Type B pancreatic cell (in vitro differentiated cells): ENCODE results near the gene NSUN2. TPM values are rescaled to one million over a fixed set of nuclear protein-coding genes. Genes with fewer than 3 reads are reported as not detected.

Source experiments
- DNase-seq: peaks from one replicate; pipeline ENCODE4 v3.0.0; 2021; ENCODE audit warnings: mixed read lengths; ENCODE audit not compliant: unreplicated experiment; ENCODE audit errors: extremely low spot score
- H3K27ac Mint-ChIP-seq: 2 replicates; pipeline ENCODE4 v1.8.0; 2021; ENCODE audit warnings: mild to moderate bottlenecking, mixed read lengths
- H3K27me3 Mint-ChIP-seq: 2 replicates; pipeline ENCODE4 v1.8.0; 2021; ENCODE audit warnings: mixed read lengths
- H3K36me3 Mint-ChIP-seq: 2 replicates; pipeline ENCODE4 v1.8.0; 2021; ENCODE audit warnings: mixed read lengths
- H3K4me1 Mint-ChIP-seq: one replicate; pipeline ENCODE4 v1.8.0; 2021; ENCODE audit warnings: mixed read lengths; ENCODE audit not compliant: unreplicated experiment
- H3K4me3 Mint-ChIP-seq: 2 replicates; pipeline ENCODE4 v1.8.0; 2021; ENCODE audit warnings: mild to moderate bottlenecking, mixed read lengths
- H3K9me3 Mint-ChIP-seq: 2 replicates; pipeline ENCODE4 v1.8.0; 2021; ENCODE audit warnings: mixed read lengths
- total RNA-seq: library from RNA; stranded (reverse); gene quantifications from 2 replicates; pipeline ENCODE4 v1.2.1, GENCODE V29; 2021; ENCODE audit warnings: low replicate concordance
- TF ChIP-seq, protein P1 (sequence below): fragments of 200-600 bp; sonication (generic); conservative IDR thresholded peaks from 2 replicates; pipeline ENCODE4 v1.5.0; 2021; ENCODE audit warnings: antibody characterized with exemption, mild to moderate bottlenecking

NSUN2 gene
- total RNA-seq, 1 donor from 2014 or later: 59.8 TPM

DNA sequence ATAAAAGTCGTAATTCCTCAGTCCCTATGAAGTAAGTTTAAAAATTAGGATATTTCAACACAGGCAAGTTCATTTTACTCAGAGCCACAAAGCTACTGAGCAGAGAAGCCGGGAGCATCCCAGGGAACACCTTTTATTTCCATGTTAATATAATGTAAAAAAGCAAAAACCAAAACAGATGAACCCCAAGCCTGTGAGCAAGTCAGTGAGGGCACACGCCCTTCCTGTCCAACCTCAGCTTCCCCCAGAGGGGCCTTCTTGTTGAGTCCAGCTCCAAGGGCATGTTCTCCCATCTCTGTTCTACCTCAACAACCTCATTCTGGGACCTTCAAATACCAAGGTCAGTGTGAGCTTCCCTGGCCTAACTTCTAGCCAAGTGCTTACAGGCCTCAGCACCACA, 24.8 kb downstream of the NSUN2 start:
- Mint-ChIP-seq H3K4me3 (no peak overlapping the region), H3K9me3 (no peaks in the 10 kb centered on the region), H3K36me3 (peaks cover 13% of the 10 kb centered on the region), H3K27me3 (no peaks in the 10 kb centered on the region), H3K4me1 (no peaks in the 10 kb centered on the region), H3K27ac (no peak overlapping the region)
- TF ChIP-seq, protein P1, sequence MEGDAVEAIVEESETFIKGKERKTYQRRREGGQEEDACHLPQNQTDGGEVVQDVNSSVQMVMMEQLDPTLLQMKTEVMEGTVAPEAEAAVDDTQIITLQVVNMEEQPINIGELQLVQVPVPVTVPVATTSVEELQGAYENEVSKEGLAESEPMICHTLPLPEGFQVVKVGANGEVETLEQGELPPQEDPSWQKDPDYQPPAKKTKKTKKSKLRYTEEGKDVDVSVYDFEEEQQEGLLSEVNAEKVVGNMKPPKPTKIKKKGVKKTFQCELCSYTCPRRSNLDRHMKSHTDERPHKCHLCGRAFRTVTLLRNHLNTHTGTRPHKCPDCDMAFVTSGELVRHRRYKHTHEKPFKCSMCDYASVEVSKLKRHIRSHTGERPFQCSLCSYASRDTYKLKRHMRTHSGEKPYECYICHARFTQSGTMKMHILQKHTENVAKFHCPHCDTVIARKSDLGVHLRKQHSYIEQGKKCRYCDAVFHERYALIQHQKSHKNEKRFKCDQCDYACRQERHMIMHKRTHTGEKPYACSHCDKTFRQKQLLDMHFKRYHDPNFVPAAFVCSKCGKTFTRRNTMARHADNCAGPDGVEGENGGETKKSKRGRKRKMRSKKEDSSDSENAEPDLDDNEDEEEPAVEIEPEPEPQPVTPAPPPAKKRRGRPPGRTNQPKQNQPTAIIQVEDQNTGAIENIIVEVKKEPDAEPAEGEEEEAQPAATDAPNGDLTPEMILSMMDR: no peak
- DNase-seq: no peak

DNA sequence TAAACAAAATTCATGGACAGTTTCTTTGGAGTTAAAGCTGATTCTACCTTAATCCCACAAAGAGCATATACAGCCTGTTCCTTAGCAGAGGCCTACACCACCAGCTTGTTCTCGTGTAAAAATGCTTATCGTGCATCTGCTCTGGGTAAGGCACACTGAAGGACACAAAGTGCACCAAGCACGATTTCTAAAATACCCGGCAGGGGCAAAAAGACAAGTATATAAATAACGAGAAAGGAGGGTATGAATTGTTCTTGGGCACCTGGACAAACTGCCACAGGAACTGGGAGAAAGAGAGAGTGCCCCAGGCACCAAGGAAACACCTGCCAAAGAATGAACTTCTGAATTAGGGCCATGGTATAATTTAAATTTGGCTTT, 25.3 kb downstream of the NSUN2 start:
- H3K36me3 Mint-ChIP-seq: peaks cover 10% of the 10 kb centered on the region
- TF ChIP-seq, protein P1: no peak
- no peak overlapping the region for H3K4me3 Mint-ChIP-seq
- H3K4me1 Mint-ChIP-seq: no peaks in the 10 kb centered on the region
- no peak overlapping the region for H3K27ac Mint-ChIP-seq
- no peaks in the 10 kb centered on the region for H3K9me3 Mint-ChIP-seq
- H3K27me3 Mint-ChIP-seq: no peaks in the 10 kb centered on the region
- no peak for DNase-seq

DNA sequence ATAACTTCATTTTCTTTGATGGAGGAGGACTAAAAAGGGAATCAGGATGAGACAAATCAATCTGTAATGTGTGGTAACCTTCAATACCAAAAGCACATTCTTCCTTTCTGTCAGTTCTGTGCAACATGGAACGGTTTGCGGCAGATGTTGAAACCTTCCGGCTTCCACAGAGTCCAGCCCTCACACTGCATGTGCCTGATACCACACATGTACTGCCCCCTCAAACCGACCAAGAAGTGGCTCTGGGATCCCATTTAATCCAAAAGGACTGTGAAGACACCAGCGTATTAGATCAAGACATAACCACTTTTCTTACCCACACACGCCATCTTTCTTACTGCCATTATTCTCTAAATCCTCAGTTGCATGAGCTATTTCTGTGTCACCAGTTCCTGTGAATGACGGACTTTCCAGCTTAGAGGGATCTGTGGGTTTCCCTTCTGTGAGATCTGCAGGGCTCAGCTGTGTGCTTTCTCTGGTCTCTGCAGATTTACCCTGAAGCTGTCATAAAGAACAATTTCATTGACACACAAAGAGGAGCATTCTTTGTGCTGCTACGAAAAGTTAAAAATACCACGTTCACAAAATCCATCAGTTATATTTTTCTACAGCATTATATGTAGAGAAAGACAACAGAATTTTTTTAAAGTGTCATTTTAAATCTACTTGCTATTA, 25.8 kb downstream of the NSUN2 start:
- TF ChIP-seq, protein P1: no peak
- peaks cover 13% of the 10 kb centered on the region for H3K36me3 Mint-ChIP-seq
- H3K27me3 Mint-ChIP-seq: no peaks in the 10 kb centered on the region
- no peak for DNase-seq
- H3K4me3 Mint-ChIP-seq: no peak overlapping the region
- H3K9me3 Mint-ChIP-seq: no peaks in the 10 kb centered on the region
- no peak overlapping the region for H3K27ac Mint-ChIP-seq
- no peaks in the 10 kb centered on the region for H3K4me1 Mint-ChIP-seq

DNA sequence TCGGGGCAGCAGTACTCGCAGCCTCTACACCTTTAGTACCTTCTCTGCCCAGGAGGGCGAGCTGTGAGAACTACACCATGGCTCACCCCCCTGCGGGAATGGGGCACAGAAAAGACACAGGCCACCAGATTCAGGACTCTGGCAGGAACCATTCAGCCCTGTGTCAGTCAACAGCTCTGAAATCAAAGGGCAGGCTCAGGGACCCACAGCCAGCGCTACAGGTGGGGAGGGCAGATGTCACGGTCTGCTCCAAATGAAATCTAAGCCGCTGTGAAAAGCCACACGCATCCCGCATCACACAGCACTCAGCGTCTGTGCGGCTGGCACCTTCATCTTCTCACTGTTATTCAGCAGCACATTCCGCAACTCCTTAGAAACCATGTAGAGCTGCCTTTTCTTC, 27.9 kb downstream of the NSUN2 start:
- Mint-ChIP-seq H3K4me1 (no peaks in the 10 kb centered on the region), H3K36me3 (peaks cover 26% of the 10 kb centered on the region), H3K27me3 (no peaks in the 10 kb centered on the region), H3K4me3 (no peak overlapping the region), H3K9me3 (no peaks in the 10 kb centered on the region), H3K27ac (no peak overlapping the region)
- TF ChIP-seq, protein P1: no peak
- DNase-seq: no peak

DNA sequence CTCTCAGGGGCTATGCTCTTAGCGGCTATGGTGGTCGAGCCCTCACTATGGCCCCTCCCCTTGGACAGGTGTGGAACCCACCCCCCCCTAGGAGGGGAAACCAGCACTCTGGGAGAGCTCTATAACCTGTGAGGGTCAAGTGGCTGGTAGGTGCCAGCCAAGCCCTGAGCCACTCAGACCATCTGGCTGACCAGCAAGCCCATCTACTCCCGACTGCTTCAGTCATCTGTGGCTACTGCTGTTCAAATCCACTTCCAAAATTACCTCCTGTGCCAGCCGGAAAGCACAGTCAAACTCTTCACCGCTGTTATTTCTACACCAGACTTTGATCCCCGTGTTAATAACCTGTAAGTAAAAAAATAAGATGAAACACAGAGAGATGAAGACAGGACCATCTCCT, 28.5 kb downstream of the NSUN2 start:
- no peak overlapping the region for H3K27ac Mint-ChIP-seq
- H3K4me1 Mint-ChIP-seq: no peaks in the 10 kb centered on the region
- H3K4me3 Mint-ChIP-seq: no peak overlapping the region
- no peak for DNase-seq
- H3K36me3 Mint-ChIP-seq: peaks cover 26% of the 10 kb centered on the region
- no peaks in the 10 kb centered on the region for H3K9me3 Mint-ChIP-seq
- TF ChIP-seq, protein P1: no peak
- H3K27me3 Mint-ChIP-seq: no peaks in the 10 kb centered on the region

DNA sequence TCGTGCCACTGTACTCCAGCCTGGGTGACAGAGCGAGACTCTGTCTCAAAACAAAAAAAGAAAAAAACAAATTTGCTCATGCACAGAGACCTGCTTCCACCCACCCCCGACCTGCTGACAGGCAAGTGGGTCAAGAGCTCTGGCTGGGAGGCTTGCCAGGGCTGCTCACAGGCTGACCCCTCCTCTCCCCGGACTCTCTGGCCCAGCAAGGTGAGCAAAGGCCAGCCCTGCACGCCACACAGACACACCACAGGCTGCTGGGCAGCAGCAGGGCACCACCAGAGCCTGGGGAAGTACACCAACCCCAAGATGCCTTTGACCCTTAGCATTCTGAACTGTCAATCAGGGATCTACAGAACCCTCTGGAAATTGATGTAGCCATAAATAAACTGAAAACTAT, 29.2 kb downstream of the NSUN2 start:
- no peak for DNase-seq
- Mint-ChIP-seq H3K9me3 (no peaks in the 10 kb centered on the region), H3K4me3 (no peak overlapping the region), H3K27ac (no peak overlapping the region), H3K27me3 (no peaks in the 10 kb centered on the region), H3K36me3 (peaks cover 29% of the 10 kb centered on the region), H3K4me1 (no peaks in the 10 kb centered on the region)
- TF ChIP-seq, protein P1: no peak
